Measurements from ENCODE around the gene OR56A1.

DNA sequence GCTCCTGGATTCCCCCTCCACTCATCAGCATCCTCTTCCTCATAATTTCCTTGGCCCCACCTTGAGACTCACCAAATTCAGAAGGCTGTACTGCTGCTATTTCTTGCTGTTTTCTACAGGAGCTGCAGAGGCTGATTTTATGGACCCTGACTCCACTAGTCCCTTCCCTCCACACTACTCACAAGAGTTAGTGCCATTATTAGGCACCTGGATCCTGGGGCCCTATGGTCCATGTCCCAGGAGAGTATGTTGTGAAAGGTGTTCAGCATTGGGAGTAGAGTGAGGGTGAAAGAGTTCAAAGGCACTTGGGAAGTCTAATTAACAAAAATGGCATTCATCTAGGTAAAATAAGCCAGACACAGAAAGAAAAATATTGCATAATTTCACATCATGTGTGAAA is 23.7 kb downstream of the OR56A1 start, which contains the start of gene OR56A4:
- TF ChIP-seq, protein P1, sequence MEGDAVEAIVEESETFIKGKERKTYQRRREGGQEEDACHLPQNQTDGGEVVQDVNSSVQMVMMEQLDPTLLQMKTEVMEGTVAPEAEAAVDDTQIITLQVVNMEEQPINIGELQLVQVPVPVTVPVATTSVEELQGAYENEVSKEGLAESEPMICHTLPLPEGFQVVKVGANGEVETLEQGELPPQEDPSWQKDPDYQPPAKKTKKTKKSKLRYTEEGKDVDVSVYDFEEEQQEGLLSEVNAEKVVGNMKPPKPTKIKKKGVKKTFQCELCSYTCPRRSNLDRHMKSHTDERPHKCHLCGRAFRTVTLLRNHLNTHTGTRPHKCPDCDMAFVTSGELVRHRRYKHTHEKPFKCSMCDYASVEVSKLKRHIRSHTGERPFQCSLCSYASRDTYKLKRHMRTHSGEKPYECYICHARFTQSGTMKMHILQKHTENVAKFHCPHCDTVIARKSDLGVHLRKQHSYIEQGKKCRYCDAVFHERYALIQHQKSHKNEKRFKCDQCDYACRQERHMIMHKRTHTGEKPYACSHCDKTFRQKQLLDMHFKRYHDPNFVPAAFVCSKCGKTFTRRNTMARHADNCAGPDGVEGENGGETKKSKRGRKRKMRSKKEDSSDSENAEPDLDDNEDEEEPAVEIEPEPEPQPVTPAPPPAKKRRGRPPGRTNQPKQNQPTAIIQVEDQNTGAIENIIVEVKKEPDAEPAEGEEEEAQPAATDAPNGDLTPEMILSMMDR (IDR thresholded peaks at IDR 0.05), result no peak
- no peak for TF ChIP-seq POLR2AphosphoS5 (IDR thresholded peaks at IDR 0.05)

Data from prostate gland (tissue), 2 donors.